GM21723 (cell line): Measurements from ENCODE around the gene AHNAK2.

Source experiments
- ATAC-seq: cut with Tn5 transposase; IDR thresholded peaks from one replicate; pipeline ENCODE4 v1.9.1; 2021; ENCODE audit warnings: mild to moderate bottlenecking, moderate library complexity; ENCODE audit not compliant: unreplicated experiment

AHNAK2 gene

GRCh38 chr14:104887623-104888488 lies 90.3 kb downstream of the AHNAK2 start:
- ATAC-seq = no peak
